PC-9 (cell line): ENCODE measurements around the gene MCM9. TPM values are rescaled to one million over a fixed set of nuclear protein-coding genes. Genes with fewer than 3 reads are reported as not detected.

Experiments used
- BruUV-seq: library from RNA; stranded (reverse); fragments of 400-500 nt; replicated peaks from 2 replicates; lab custom pipeline; 2021; lab: Mats Ljungman, UMichigan
- CTCF ChIA-PET: fragments of 300-600 bp; sonication (Branson Sonifier 250); formaldehyde crosslinking; loops from one replicate; lab custom pipeline; 2022; ENCODE audit warnings: antibody characterized with exemption; lab: Charles Lee
- POLR2A ChIA-PET: fragments of 300-600 bp; sonication (Branson Sonifier 250); formaldehyde crosslinking; loops from one replicate; lab custom pipeline; 2022; ENCODE audit warnings: antibody characterized with exemption; ENCODE audit not compliant: unreplicated experiment; lab: Charles Lee
- DNase-seq, 2 experiments: peaks; one replicate each; pipeline versions ENCODE4 v3.0.0 to v3.0.0-alpha.2; 2015 to 2022; ENCODE audit warnings: mixed read lengths in 1 of 2
- H2AFZ ChIP-seq: fragments of 200-600 bp; sonication (generic); 2 replicates; pipeline ENCODE4 v1.8.1; 2017; ENCODE audit warnings: antibody characterized with exemption
- H3F3A ChIP-seq: fragments of 200-600 bp; sonication (generic); 2 replicates; pipeline ENCODE4 v1.8.1; 2017; ENCODE audit warnings: antibody characterized with exemption, mild to moderate bottlenecking, low read depth; ENCODE audit not compliant: insufficient read depth
- H3K27ac ChIP-seq: fragments of 200-600 bp; sonication (generic); 2 replicates; pipeline ENCODE4 v1.6.1; 2016; ENCODE audit warnings: mixed run types
- H3K27me3 ChIP-seq: fragments of 200-600 bp; sonication (generic); 2 replicates; pipeline ENCODE4 v1.6.1; 2016; ENCODE audit warnings: low read depth, mixed run types; ENCODE audit not compliant: insufficient read depth
- H3K36me3 ChIP-seq: fragments of 200-600 bp; sonication (generic); 2 replicates; pipeline ENCODE4 v1.6.1; 2016; ENCODE audit warnings: low read depth, mixed run types
- H3K4me1 ChIP-seq: fragments of 200-600 bp; sonication (generic); replicated peaks from 2 replicates; pipeline ENCODE4 v1.6.1; 2016; ENCODE audit warnings: mixed run types; ENCODE audit not compliant: insufficient read depth
- H3K4me2 ChIP-seq: fragments of 200-600 bp; sonication (generic); 2 replicates; pipeline ENCODE4 v1.6.1; 2017; ENCODE audit warnings: mixed run types
- H3K4me3 ChIP-seq: fragments of 200-600 bp; sonication (generic); 2 replicates; pipeline ENCODE4 v1.6.1; 2016; ENCODE audit warnings: mixed run types
- H3K79me2 ChIP-seq: fragments of 200-600 bp; sonication (generic); 2 replicates; pipeline ENCODE4 v1.6.1; 2017; ENCODE audit warnings: low read depth, mixed run types
- H3K9me2 ChIP-seq: fragments of 200-600 bp; sonication (generic); 2 replicates; pipeline ENCODE4 v1.8.1; 2017; ENCODE audit warnings: mild to moderate bottlenecking; ENCODE audit not compliant: insufficient read depth
- H3K9me3 ChIP-seq: fragments of 200-600 bp; sonication (generic); 2 replicates; pipeline ENCODE4 v1.8.1; 2016; ENCODE audit warnings: low read depth; ENCODE audit not compliant: insufficient read depth
- H4K20me1 ChIP-seq: fragments of 200-600 bp; sonication (generic); 2 replicates; pipeline ENCODE4 v1.8.1; 2017; ENCODE audit not compliant: insufficient read depth
- CTCF ChIP-seq: fragments of 200-600 bp; sonication (generic); conservative IDR thresholded peaks from 2 replicates; pipeline ENCODE4 v1.6.1; 2017; ENCODE audit warnings: mixed run types, antibody characterized with exemption, mild to moderate bottlenecking, moderate library complexity
- EZH2 ChIP-seq: fragments of 200-600 bp; sonication (generic); IDR thresholded peaks from 2 replicates; pipeline ENCODE4 v1.8.0; 2017; ENCODE audit warnings: antibody characterized with exemption, low read depth
- intact Hi-C: fragments of 100-400 bp; cut with micrococcal nuclease; formaldehyde crosslinking; loops from one replicate; pipeline ENCODE4 v1.10.0; 2022; ENCODE audit not compliant: unreplicated experiment
- total RNA-seq: library from RNA; stranded (reverse); gene quantifications from 2 replicates; pipeline ENCODE4 v1.2.3, GENCODE V29; 2021

The MCM9 gene
- total RNA-seq, 1 experiment from 2014 or later, result 18.1 TPM

GRCh38 chr6:118930680-118931079, 4.3 kb downstream of the MCM9 start:
- no peak overlapping the region for H3K4me3 ChIP-seq
- H3K36me3 ChIP-seq, result peaks cover 41% of the 10 kb centered on the region
- H3K27ac ChIP-seq, result no peak overlapping the region
- no TSS peak for BruUV-seq
- ChIA-PET CTCF (no interaction called here), POLR2A (no interaction called here)
- H3K27me3 ChIP-seq, result no peaks in the 10 kb centered on the region
- no peak overlapping the region for H2AFZ ChIP-seq
- no peak for DNase-seq
- TF ChIP-seq CTCF, result no peak
- no peak for TF ChIP-seq EZH2
- peaks cover 55% of the 10 kb centered on the region for H3K79me2 ChIP-seq
- peaks cover 37% of the 10 kb centered on the region for H3K4me1 ChIP-seq
- no peaks in the 10 kb centered on the region for H4K20me1 ChIP-seq
- H3K9me3 ChIP-seq, result no peaks in the 10 kb centered on the region
- H3K4me2 ChIP-seq, result no peak overlapping the region
- intact Hi-C loops, result no loop called here
- H3K9me2 ChIP-seq, result no peaks in the 10 kb centered on the region
- H3F3A ChIP-seq, result peaks cover 37% of the 10 kb centered on the region

- Histone ChIP-seq H3K4me2 (no peak overlapping the region), H3K4me1 (no peaks in the 10 kb centered on the region), H3F3A (no peaks in the 10 kb centered on the region; the same call in 1 of the 2 replicates), H4K20me1 (no peaks in the 10 kb centered on the region), H3K27ac (no peak overlapping the region), H3K4me3 (no peak overlapping the region), H3K9me3 (no peaks in the 10 kb centered on the region), H3K79me2 (no peaks in the 10 kb centered on the region), H3K27me3 (no peaks in the 10 kb centered on the region), H3K9me2 (no peaks in the 10 kb centered on the region), H3K36me3 (peaks cover 60% of the 10 kb centered on the region), H2AFZ (no peak overlapping the region)
- no TSS peak for BruUV-seq
- ChIA-PET CTCF (no interaction called here), POLR2A (no interaction called here)
- no peak for DNase-seq
- intact Hi-C loops, result no loop called here
- TF ChIP-seq CTCF (no peak), EZH2 (no peak)
These were observed 11.9 kb downstream of the MCM9 start for GRCh38 chr6:118923035-118923434.

GRCh38 chr6:118921084-118921483, 13.9 kb downstream of the MCM9 start:
- intact Hi-C loops, result no loop called here
- Histone ChIP-seq H4K20me1 (no peaks in the 10 kb centered on the region), H2AFZ (no peak overlapping the region), H3F3A (peaks cover 3% of the 10 kb centered on the region), H3K9me2 (no peaks in the 10 kb centered on the region), H3K27ac (no peak overlapping the region), H3K36me3 (peaks cover 72% of the 10 kb centered on the region), H3K4me1 (no peaks in the 10 kb centered on the region), H3K79me2 (no peaks in the 10 kb centered on the region), H3K4me2 (no peak overlapping the region), H3K9me3 (no peaks in the 10 kb centered on the region), H3K4me3 (no peak overlapping the region), H3K27me3 (no peaks in the 10 kb centered on the region)
- ChIA-PET CTCF (no interaction called here), POLR2A (no interaction called here)
- TF ChIP-seq CTCF (no peak), EZH2 (no peak)
- DNase-seq, result no peak
- no TSS peak for BruUV-seq
